A549 (cell line): ENCODE results near the gene IL17D.

ENCODE experiments used
- CTCF ChIP-seq: fragments of >200 bp; sonication (Bioruptor Twin); formaldehyde crosslinking; IDR thresholded peaks from 3 replicates; pipeline ENCODE4 v1.5.1; 2016
- POLR2A ChIP-seq: IDR thresholded peaks from 2 replicates; pipeline ENCODE4 v1.6.1; 2012; ENCODE audit warnings: mild to moderate bottlenecking, low read length

DNA sequence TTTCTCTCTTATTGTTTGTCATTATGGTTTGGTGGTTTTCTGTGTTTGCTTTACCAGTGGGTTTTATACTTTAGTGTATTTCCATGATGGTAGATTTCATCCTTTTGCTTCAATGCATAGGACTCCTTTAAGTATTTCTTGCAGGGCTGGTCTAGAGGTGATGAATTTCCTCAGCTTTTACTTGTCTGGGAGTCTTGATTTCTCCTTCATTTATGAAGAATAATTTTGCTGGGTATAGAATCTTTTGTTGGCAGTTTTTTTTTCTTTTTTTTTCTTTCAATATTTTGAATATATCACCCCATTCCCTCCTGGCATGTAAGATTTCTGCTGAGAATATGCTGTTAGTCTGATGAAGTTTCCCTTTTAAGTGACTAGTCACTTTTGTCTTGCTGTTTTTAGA is 50.5 kb downstream of the IL17D start:
- TF ChIP-seq POLR2A (no peak), CTCF (no peak)
